SK-N-SH treated with all-trans-retinoic acid at 6 μM for 48 hours (cell line): ENCODE results near the gene TESPA1.

Experiments
- CSDC2 ChIP-seq: fragments of 250-450 bp; sonication (Bioruptor Pico); IDR thresholded peaks from 2 replicates; pipeline ENCODE4 v1.5.0; 2020; ENCODE audit warnings: mild to moderate bottlenecking, moderate library complexity
- RARB ChIP-seq: fragments of 250-450 bp; sonication (Bioruptor Pico); IDR thresholded peaks from 2 replicates; pipeline ENCODE4 v1.8.0; 2021; ENCODE audit warnings: mild to moderate bottlenecking, moderate library complexity

DNA sequence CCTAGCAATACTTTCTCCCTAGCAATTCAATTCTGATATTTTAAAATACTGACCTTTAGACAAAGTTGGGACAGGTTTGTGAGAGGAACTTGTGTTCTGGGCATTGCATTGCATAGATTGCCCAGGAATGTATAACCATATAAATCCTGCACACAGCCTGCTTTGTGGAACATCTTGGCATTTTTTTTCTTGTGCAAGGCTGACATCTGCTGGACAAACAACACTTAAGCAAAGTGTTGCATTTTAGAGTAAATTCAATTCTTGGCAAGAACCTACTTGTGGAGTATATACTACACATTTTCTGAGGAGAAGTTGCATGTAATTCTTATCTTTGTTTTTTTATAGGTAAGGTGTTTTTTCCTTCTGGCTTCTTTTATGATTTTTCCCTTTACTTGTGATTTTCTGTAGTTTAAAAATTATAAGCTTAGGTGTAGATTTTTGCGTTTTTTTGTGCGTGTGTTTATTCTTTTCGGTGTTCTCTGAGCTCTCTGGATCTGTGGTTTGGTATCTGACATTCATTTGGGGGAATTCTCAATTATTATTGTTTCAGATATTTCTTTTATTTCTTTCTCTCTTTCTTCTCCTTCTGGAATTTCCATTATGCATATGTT is 26.4 kb downstream of the TESPA1 start:
- TF ChIP-seq CSDC2 (CRISPR knock-in tag) (no peak), RARB (CRISPR knock-in tag) (no peak)
